GM12892 (cell line): ENCODE results near the gene SSRP1.
"Not testable (repeated sequence)": the region's sequence is repeated elsewhere in the genome, so short reads cannot be mapped to it uniquely, and the experiment has no call there.

Experiments
- DNase-seq: peaks from one replicate; pipeline ENCODE4 v3.0.0; 2011; ENCODE audit not compliant: insufficient read length
- FAIRE-seq: peaks from 2 replicates; lab custom pipeline; 2011; peaks lifted over from hg19 to GRCh38; lab: Jason Lieb, UNC
- POLR2A ChIP-seq: IDR thresholded peaks from 2 replicates; pipeline ENCODE4 v1.6.1; 2011; ENCODE audit warnings: low read depth, low read length, control low read depth
- POLR2AphosphoS5 ChIP-seq: IDR thresholded peaks from 2 replicates; pipeline ENCODE4 v1.6.1; 2011; ENCODE audit warnings: low read depth, low read length, control low read depth
- TAF1 ChIP-seq: IDR thresholded peaks from 2 replicates; pipeline ENCODE4 v1.6.1; 2011; ENCODE audit warnings: low read depth, mild to moderate bottlenecking, control low read depth, low read length, borderline replicate concordance

SSRP1 gene

GRCh38 chr11:57368845-57369232 lies 33.1 kb upstream of the SSRP1 start:
- DNase-seq (no peak), FAIRE-seq (no peak)
- TF ChIP-seq POLR2AphosphoS5 (no peak), TAF1 (no peak), POLR2A (no peak)

GRCh38 chr11:57368106-57368844 lies 32.6 kb upstream of the SSRP1 start:
- TF ChIP-seq TAF1 (no peak), POLR2A (no peak), POLR2AphosphoS5 (no peak)
- FAIRE-seq (no peak), DNase-seq (no peak)

GRCh38 chr11:57364851-57365660 lies 29.4 kb upstream of the SSRP1 start:
- TF ChIP-seq TAF1: no peak
- no peak for TF ChIP-seq POLR2A
- no peak for TF ChIP-seq POLR2AphosphoS5
- DNase-seq: no peak
- FAIRE-seq: no peak

- TF ChIP-seq TAF1 (no peak), POLR2A (no peak), POLR2AphosphoS5 (no peak)
- FAIRE-seq (no peak), DNase-seq (no peak)
These were observed 27.7 kb upstream of the SSRP1 start for GRCh38 chr11:57363131-57364080.

- TF ChIP-seq POLR2A (no peak), POLR2AphosphoS5 (no peak), TAF1 (no peak)
- DNase-seq (no peak), FAIRE-seq (no peak)
These were observed 26.2 kb upstream of the SSRP1 start for GRCh38 chr11:57361926-57362325.

- FAIRE-seq, DNase-seq: not testable (repeated sequence)
These were observed 25.7 kb upstream of the SSRP1 start for GRCh38 chr11:57361420-57361819.

GRCh38 chr11:57360991-57361390 lies 25.3 kb upstream of the SSRP1 start:
- TF ChIP-seq POLR2A: no peak
- TF ChIP-seq POLR2AphosphoS5: no peak
- TF ChIP-seq TAF1: no peak
- FAIRE-seq: no peak

GRCh38 chr11:57359896-57360690 lies 24.4 kb upstream of the SSRP1 start:
- TF ChIP-seq TAF1 (no peak), POLR2A (no peak), POLR2AphosphoS5 (no peak)

More at GRCh38 chr11:57360991-57361390, 25.3 kb upstream of the SSRP1 start:
- DNase-seq: no peak

GRCh38 chr11:57359396-57359795 lies 23.7 kb upstream of the SSRP1 start:
- TF ChIP-seq POLR2AphosphoS5 (no peak), TAF1 (no peak), POLR2A (no peak)
- no peak for DNase-seq
- no peak for FAIRE-seq

More at GRCh38 chr11:57359896-57360690, 24.4 kb upstream of the SSRP1 start:
- no peak for DNase-seq
- FAIRE-seq: no peak

GRCh38 chr11:57358991-57359390 lies 23.3 kb upstream of the SSRP1 start:
- FAIRE-seq (no peak), DNase-seq (no peak)
- TF ChIP-seq POLR2A: no peak
- TF ChIP-seq TAF1: no peak
